GM19395 (cell line): Measurements from ENCODE around the gene ZNF157.

Source experiments
- ATAC-seq: cut with Tn5 transposase; IDR thresholded peaks from one replicate; pipeline ENCODE4 v1.9.1; 2021; ENCODE audit warnings: mild to moderate bottlenecking, moderate library complexity; ENCODE audit not compliant: unreplicated experiment

The ZNF157 gene

GRCh38 chrX:47446431-47446830 lies 76.1 kb downstream of the ZNF157 start:
- ATAC-seq = no peak

GRCh38 chrX:47446971-47447370 lies 76.6 kb downstream of the ZNF157 start:
- ATAC-seq = no peak

GRCh38 chrX:47447607-47448006 lies 77.2 kb downstream of the ZNF157 start:
- no peak for ATAC-seq

- ATAC-seq = no peak
These were observed 77.9 kb downstream of the ZNF157 start for GRCh38 chrX:47448165-47448806.

GRCh38 chrX:47452112-47452511 lies 81.7 kb downstream of the ZNF157 start:
- no peak for ATAC-seq

- no peak for ATAC-seq
These were observed 85.7 kb downstream of the ZNF157 start for GRCh38 chrX:47456080-47456479.

- no peak for ATAC-seq
These were observed 88.2 kb downstream of the ZNF157 start for GRCh38 chrX:47458528-47458927.

- no peak for ATAC-seq
These were observed 90.2 kb downstream of the ZNF157 start for GRCh38 chrX:47460561-47460960.
